Omental fat pad (tissue), 4 donors: Measurements from ENCODE around the gene EN2. TPM values are rescaled to one million over a fixed set of nuclear protein-coding genes. Genes with fewer than 3 reads are reported as not detected.

Experiments
- ATAC-seq: fragments of 150-250 bp; one replicate; pipeline ENCODE4 v1.9.1; 2016; ENCODE audit warnings: mild to moderate bottlenecking, moderate library complexity; ENCODE audit not compliant: low FRiP score
- DNase-seq: peaks from one replicate; pipeline ENCODE4 v3.0.0-alpha.2; 2019; ENCODE audit warnings: low spot score
- total RNA-seq, 4 donors: library from RNA; depleted of rRNA; stranded (reverse); fragments of >200 nt; gene quantifications; one replicate each; pipeline ENCODE4 v1.1.0, GENCODE V29; 2016
- TF ChIP-seq, protein P1 (sequence below), 3 donors: fragments of 450-650 bp; IDR thresholded peaks; one replicate each; pipeline ENCODE4 v1.5.1; 2016 to 2017; ENCODE audit warnings: antibody characterized with exemption in 3 of 3, mild to moderate bottlenecking in 3 of 3, moderate library complexity in 2 of 3

The EN2 gene
- total RNA-seq, 4 donors from 2014 or later = 0.09 to 0.12 TPM; not detected in 2

DNA sequence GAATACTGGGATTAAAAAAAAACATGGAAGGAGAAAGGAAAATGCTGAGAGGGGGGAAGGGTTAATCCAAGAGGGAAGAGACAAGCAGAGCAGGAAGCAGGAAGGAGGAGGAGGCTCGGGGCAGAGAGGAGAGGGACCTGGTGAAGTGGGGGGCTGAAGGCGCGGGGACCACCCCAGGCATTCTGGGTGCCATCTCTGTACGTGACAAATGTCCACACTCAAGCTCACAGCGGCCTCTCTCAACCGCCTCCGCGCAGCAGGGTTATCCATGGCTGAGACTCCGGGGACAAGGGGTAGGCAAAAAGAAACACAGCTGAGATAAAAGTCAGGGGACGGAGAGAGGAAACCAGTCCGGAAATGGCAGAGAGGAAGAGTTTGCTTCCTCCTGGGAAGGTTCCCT is 33.9 kb downstream of the EN2 start:
- TF ChIP-seq, protein P1, sequence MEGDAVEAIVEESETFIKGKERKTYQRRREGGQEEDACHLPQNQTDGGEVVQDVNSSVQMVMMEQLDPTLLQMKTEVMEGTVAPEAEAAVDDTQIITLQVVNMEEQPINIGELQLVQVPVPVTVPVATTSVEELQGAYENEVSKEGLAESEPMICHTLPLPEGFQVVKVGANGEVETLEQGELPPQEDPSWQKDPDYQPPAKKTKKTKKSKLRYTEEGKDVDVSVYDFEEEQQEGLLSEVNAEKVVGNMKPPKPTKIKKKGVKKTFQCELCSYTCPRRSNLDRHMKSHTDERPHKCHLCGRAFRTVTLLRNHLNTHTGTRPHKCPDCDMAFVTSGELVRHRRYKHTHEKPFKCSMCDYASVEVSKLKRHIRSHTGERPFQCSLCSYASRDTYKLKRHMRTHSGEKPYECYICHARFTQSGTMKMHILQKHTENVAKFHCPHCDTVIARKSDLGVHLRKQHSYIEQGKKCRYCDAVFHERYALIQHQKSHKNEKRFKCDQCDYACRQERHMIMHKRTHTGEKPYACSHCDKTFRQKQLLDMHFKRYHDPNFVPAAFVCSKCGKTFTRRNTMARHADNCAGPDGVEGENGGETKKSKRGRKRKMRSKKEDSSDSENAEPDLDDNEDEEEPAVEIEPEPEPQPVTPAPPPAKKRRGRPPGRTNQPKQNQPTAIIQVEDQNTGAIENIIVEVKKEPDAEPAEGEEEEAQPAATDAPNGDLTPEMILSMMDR (IDR thresholded peaks at IDR 0.05) = no peak
- ATAC-seq (no peak), DNase-seq (no peak)

DNA sequence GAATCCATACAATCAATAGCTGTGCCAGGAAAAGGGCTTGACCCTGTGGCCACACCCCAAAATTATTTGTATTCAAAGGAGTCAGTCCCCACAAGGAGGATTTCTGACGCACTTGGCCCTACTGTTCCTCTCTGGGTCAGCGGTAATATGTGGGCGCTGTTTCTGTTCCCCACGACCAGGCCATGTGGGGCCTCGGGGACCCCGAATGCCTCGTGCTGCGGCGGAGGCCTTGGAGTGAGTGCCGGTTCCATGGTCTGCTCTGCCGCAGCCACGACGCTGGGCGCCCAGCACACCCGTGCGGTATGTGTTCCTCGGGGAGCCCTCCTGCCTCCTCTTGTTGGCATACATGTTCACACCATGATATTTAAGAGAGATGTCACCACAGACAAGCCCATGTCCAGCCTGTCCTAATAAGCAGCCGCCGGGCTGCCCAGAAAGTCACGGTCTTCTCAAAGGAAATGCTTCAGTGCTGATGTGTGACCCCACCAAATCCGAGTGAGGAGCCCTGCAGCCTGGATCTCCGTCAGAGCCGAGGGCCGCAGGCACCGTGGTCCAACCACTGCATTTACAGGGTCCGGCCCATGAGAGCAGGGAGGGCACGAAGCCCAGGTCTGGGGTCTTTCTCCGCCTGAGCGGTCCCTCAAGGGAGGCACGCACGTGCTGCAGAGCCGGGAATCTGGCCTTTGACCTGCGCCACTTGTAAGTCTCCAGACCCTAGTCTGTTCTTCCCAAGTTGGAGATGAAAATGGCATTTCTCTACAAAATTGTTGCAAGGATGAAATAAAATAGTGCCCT is 36.0 kb downstream of the EN2 start:
- TF ChIP-seq, protein P1 (IDR thresholded peaks at IDR 0.05) = no peak
- DNase-seq (no peak), ATAC-seq (no peak)

DNA sequence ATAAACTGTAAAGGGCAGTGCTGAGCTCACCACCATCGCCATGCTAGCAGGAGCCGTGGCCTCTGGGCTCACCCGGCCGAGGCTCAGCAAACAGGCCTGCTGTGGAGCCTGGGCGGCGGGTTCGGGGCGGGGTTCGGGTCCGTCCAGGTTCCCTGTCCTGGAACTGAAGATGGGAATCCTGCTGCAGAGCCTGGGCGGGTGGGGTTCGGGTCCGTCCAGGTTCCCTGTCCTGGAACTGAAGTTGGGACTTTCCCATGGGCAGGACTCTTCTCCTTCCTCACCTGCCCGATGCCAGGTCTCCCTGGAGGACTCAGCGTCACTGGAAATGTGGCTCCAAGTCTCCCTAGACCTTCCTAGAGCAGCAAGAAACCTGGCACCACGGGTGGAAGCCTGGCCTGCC is 36.6 kb downstream of the EN2 start:
- TF ChIP-seq, protein P1 (IDR thresholded peaks at IDR 0.05) = no peak
- DNase-seq = no peak
- ATAC-seq = no peak

DNA sequence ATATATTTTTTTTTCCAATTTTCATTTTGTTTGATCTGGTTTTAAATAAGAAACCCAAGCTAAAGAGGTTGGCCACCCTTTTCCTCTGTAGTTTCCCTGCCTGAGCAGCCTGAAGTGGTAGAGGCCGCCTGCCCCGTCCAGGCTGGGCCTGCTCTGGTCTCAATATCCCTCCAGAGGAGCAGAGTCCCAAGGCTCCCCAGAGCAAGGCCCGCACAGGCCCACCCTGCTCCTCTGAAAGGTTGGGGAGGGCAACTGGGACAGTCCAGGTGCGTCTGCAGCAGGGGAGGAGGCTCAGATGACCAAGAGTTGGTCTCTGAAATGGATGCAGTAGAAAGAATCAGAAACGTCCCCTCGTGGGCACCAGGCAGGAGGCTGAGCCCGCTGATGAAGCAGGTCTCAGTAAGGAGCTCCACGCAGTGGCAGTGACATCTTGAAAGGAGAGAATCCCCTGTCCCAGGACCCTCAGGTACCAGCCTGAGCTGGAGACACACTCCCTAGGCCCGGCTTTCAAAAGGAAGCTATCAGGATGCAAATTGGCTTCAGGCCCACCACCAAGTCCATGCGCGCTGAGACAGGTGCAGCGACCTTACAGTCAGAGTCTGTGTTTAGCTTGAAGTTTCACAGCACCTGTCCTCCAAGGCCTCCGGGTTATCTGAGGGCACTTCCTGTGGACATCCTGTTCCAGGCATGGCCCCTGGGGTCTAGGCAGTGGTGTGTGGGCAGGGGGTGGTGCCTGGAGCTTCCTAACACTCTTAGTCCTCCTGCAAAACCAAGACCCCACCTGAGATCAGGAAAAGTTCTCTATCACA is 37.7 kb downstream of the EN2 start:
- TF ChIP-seq, protein P1 (IDR thresholded peaks at IDR 0.05) = no peak
- ATAC-seq (no peak), DNase-seq (no peak)

DNA sequence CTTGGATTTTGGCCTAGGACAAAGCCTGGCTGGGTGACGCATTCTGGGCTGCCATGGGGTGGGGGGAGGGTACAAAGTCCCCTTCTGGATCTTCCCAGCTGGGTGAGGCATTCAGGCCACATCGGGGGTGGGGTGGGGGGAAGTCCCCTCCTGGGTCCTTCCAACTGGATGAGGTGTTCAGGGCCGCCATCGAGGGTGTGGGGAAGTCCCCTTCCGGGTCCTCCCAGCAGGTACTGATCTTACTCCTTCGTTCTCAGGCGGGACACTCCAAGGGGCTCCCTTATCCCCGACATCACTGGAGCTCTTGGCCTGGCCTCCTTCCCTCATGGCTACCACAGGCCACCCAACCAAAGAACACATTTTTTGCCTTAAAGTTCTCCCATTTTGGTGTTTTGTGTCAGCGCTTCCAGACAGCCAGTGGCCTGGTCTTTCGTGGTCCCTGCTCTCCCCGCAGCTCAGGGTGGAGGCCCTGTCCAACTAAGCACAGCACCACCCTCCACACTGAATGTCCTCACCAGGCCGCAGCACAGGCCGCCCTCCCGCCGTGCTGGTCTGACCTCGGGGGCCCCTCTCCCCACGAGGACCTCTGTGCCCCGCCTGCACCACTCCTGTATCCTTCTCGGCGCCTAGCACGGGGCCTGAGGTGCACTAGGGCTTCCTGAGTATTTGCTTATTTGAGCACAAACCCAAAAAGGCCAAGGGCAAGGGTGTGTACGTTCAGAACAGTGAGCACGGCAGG is 38.5 kb downstream of the EN2 start:
- no peak for DNase-seq
- TF ChIP-seq, protein P1 (IDR thresholded peaks at IDR 0.05) = no peak

DNA sequence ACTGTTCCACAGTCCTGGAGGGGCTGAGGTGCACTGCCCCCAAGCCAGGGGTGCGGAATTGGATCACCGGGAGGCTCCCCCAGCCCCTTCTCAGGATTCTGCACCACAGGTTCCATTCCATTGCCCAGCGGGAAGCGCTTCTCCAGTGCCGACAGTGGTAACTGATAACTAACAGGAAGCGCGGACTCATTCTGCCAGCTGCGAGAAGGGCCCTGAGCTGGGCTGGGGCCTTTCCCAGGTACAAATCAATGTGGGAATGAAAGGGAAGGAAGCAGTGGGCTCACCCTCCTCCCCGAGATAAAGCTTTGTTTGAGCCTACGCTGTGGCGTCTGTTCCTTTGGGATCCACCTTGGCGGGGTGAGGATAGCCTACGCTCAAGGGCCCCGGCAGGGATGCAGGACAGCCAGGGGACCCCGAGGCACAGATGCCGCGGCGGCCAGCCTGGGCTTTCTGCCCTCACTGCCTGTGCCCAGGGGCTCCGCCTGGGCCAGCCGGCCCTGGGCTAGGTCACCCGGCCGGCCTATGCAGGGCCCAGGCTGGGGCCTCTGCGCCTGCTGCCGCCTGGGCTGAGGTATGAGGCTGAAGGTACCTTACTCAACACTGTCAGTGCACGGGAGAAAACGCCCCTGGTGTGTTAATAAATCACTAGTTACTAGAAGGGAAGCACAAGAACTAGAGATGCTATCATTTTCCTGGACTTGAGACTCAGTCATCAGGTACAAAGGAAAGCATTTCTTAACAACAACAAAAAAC is 39.4 kb downstream of the EN2 start:
- TF ChIP-seq, protein P1 (IDR thresholded peaks at IDR 0.05) = no peak
- ATAC-seq = no peak

More for the DNA sequence above, 38.5 kb downstream of the EN2 start:
- ATAC-seq = no peak

More for the DNA sequence above, 39.4 kb downstream of the EN2 start:
- DNase-seq = no peak
